A673 (cell line): Measurements from ENCODE around the gene ATP10B.

Source experiments
- CTCF ChIP-seq: fragments of 300-800, 200-600 bp; sonication (generic); conservative IDR thresholded peaks from 2 replicates; pipeline ENCODE4 v1.5.1; 2017; ENCODE audit warnings: low read depth, mild to moderate bottlenecking, antibody characterized with exemption, low read length, moderate library complexity, mixed read lengths
- EZH2 ChIP-seq: fragments of 200-600 bp; sonication (generic); IDR thresholded peaks from 2 replicates; pipeline ENCODE4 v1.6.1; 2017; ENCODE audit warnings: borderline replicate concordance, low read depth, mild to moderate bottlenecking, mixed read lengths, antibody characterized with exemption, low read length; ENCODE audit not compliant: poor library complexity, severe bottlenecking

GRCh38 chr5:160685219-160685618 lies 166.8 kb downstream of the ATP10B start:
- TF ChIP-seq CTCF (no peak), EZH2 (no peak)
